Measurements from ENCODE around the gene FRMD4A. TPM values are rescaled to one million over a fixed set of nuclear protein-coding genes. Genes with fewer than 3 reads are reported as not detected.

The FRMD4A gene
- total and polyA plus RNA-seq, 3 donors from 2014 or later: 15.0 to 20.8 (median 18.7) TPM

- no peak for TF ChIP-seq CTCF (IDR thresholded peaks at IDR 0.05)
- TF ChIP-seq POLR2A (IDR thresholded peaks at IDR 0.05): no peak
- peaks cover 3% of the 10 kb centered on the region for H3K4me1 ChIP-seq
- WGBS, 2 donors: 90 to 93% methylated on average over 4 of the region's 4 CpGs
- H3K4me3 ChIP-seq: no peak overlapping the region
- H3K27ac ChIP-seq: no peak overlapping the region
- no peaks in the 10 kb centered on the region for H3K36me3 ChIP-seq (ENCODE audit: low read depth, missing control alignments)
- H3K27me3 ChIP-seq: no peaks in the 10 kb centered on the region
- intact Hi-C loops (cut with DNase I; ENCODE audit: low total_unique reads): no loop called here
- DNase-seq: no peak
- no peaks in the 10 kb centered on the region for H3K9me3 ChIP-seq
Measured at GRCh38 chr10:13893926-13894325, 436.8 kb downstream of the FRMD4A start.

- TF ChIP-seq POLR2A (IDR thresholded peaks at IDR 0.05): no peak
- TF ChIP-seq CTCF (IDR thresholded peaks at IDR 0.05): no peak
- Histone ChIP-seq H3K27me3 (no peaks in the 10 kb centered on the region), H3K9me3 (no peaks in the 10 kb centered on the region), H3K4me3 (no peak overlapping the region), H3K27ac (no peak overlapping the region), H3K4me1 (peaks cover 3% of the 10 kb centered on the region), H3K36me3 (ENCODE audit: low read depth, missing control alignments) (no peaks in the 10 kb centered on the region)
- WGBS, 2 donors: 84 to 91% methylated on average over 5 of the region's 5 CpGs
- intact Hi-C loops (cut with DNase I; ENCODE audit: low total_unique reads): no loop called here
- no peak for DNase-seq
Measured at GRCh38 chr10:13892871-13893270, 437.9 kb downstream of the FRMD4A start.

GRCh38 chr10:13892001-13892491 lies 438.7 kb downstream of the FRMD4A start:
- Histone ChIP-seq H3K27me3 (no peaks in the 10 kb centered on the region), H3K4me1 (peaks cover 3% of the 10 kb centered on the region), H3K4me3 (peak overlapping the region; percentile 4 to 49), H3K27ac (peak overlapping the region in 1 of 2 donors; percentile 5), H3K9me3 (no peaks in the 10 kb centered on the region), H3K36me3 (ENCODE audit: low read depth, missing control alignments) (no peaks in the 10 kb centered on the region)
- TF ChIP-seq POLR2A (IDR thresholded peaks at IDR 0.05) (no peak), CTCF (IDR thresholded peaks at IDR 0.05) (no peak)
- 7 to 19% methylated on average over 7 to 22 of the region's 30 CpGs for WGBS, 2 donors
- DNase-seq: no peak
- intact Hi-C loops (cut with DNase I; ENCODE audit: low total_unique reads): no loop called here

GRCh38 chr10:13891128-13892000 lies 439.4 kb downstream of the FRMD4A start:
- DNase-seq: no peak
- Histone ChIP-seq H3K4me1 (peaks cover 3% of the 10 kb centered on the region), H3K4me3 (peak overlapping the region; percentile 37 to 49), H3K27me3 (no peaks in the 10 kb centered on the region), H3K36me3 (ENCODE audit: low read depth, missing control alignments) (no peaks in the 10 kb centered on the region), H3K27ac (peak overlapping the region in 1 of 2 donors; percentile 5), H3K9me3 (no peaks in the 10 kb centered on the region)
- TF ChIP-seq CTCF (IDR thresholded peaks at IDR 0.05) (no peak), POLR2A (IDR thresholded peaks at IDR 0.05) (no peak)
- intact Hi-C loops (cut with DNase I; ENCODE audit: low total_unique reads): no loop called here
- WGBS, 2 donors: 12 to 13% methylated on average over 23 to 41 of the region's 87 CpGs

Measured in testis (tissue), 3 donors.